H9 (cell line): ENCODE data around the gene FARP1. TPM values are rescaled to one million over a fixed set of nuclear protein-coding genes. Genes with fewer than 3 reads are reported as not detected.
A peak's percentile ranks its signal among the peaks of the same experiment; 100 is the strongest.

Experiments
- DNase-seq: peaks from one replicate; pipeline ENCODE4 v3.0.0-alpha.2; 2017
- H2AFZ ChIP-seq: one replicate; pipeline ENCODE4 v1.6.1; 2013; ENCODE audit warnings: mild to moderate bottlenecking, low read length, control low read depth, moderate library complexity
- H2AK5ac ChIP-seq: 2 replicates; pipeline ENCODE4 v1.6.1; 2013; ENCODE audit warnings: low read length, control low read depth, mixed read lengths; ENCODE audit not compliant: insufficient read length
- H2BK120ac ChIP-seq: one replicate; pipeline ENCODE4 v1.6.1; 2013; ENCODE audit warnings: low read depth, mild to moderate bottlenecking, low read length, control low read depth, inconsistent platforms; ENCODE audit not compliant: poor library complexity, severe bottlenecking
- H2BK12ac ChIP-seq: 2 replicates; pipeline ENCODE4 v1.6.1; 2013; ENCODE audit warnings: low read length, control low read depth, mixed read lengths, low read depth; ENCODE audit not compliant: insufficient read length
- H2BK15ac ChIP-seq: 2 replicates; pipeline ENCODE4 v1.6.1; 2013; ENCODE audit warnings: low read depth, low read length, control low read depth
- H2BK20ac ChIP-seq: one replicate; pipeline ENCODE4 v1.6.1; 2013; ENCODE audit warnings: low read depth, mild to moderate bottlenecking, low read length, control low read depth, inconsistent platforms; ENCODE audit not compliant: poor library complexity, severe bottlenecking
- H2BK5ac ChIP-seq: 2 replicates; pipeline ENCODE4 v1.6.1; 2013; ENCODE audit warnings: low read length, control low read depth, mixed read lengths; ENCODE audit not compliant: insufficient read length
- H3K14ac ChIP-seq: 2 replicates; pipeline ENCODE4 v1.6.1; 2013; ENCODE audit warnings: low read length, control low read depth; ENCODE audit not compliant: insufficient read depth
- H3K18ac ChIP-seq: 2 replicates; pipeline ENCODE4 v1.6.1; 2013; ENCODE audit warnings: low read depth, mild to moderate bottlenecking, mixed read lengths, low read length, control low read depth; ENCODE audit not compliant: insufficient read length
- H3K23ac ChIP-seq: 2 replicates; pipeline ENCODE4 v1.6.1; 2013; ENCODE audit warnings: low read length, control low read depth, mixed read lengths, low read depth; ENCODE audit not compliant: insufficient read length
- H3K23me2 ChIP-seq: 2 replicates; pipeline ENCODE4 v1.6.1; 2013; ENCODE audit warnings: low read depth, mild to moderate bottlenecking, mixed read lengths, low read length, control low read depth; ENCODE audit not compliant: insufficient read length, poor library complexity, severe bottlenecking
- H3K27ac ChIP-seq: 2 replicates; pipeline ENCODE4 v1.5.1; 2013; ENCODE audit warnings: low read length, control low read depth, mixed read lengths, low read depth; ENCODE audit not compliant: insufficient read length
- H3K27me3 ChIP-seq: 2 replicates; pipeline ENCODE4 v1.6.1; 2013; ENCODE audit warnings: low read length, control low read depth, inconsistent platforms; ENCODE audit not compliant: insufficient read depth
- H3K4ac ChIP-seq: 2 replicates; pipeline ENCODE4 v1.6.1; 2013; ENCODE audit warnings: low read depth, mild to moderate bottlenecking, control low read depth, inconsistent platforms, low read length, moderate library complexity
- H3K4me1 ChIP-seq: 2 replicates; pipeline ENCODE4 v1.6.1; 2013; ENCODE audit warnings: low read length, control low read depth, inconsistent platforms; ENCODE audit not compliant: insufficient read depth
- H3K4me2 ChIP-seq: 2 replicates; pipeline ENCODE4 v1.6.1; 2013; ENCODE audit warnings: low read length, control low read depth, mixed read lengths; ENCODE audit not compliant: insufficient read length, insufficient read depth
- H3K56ac ChIP-seq: 2 replicates; pipeline ENCODE4 v1.6.1; 2013; ENCODE audit warnings: low read depth, mild to moderate bottlenecking, mixed read lengths, low read length, control low read depth; ENCODE audit not compliant: insufficient read length
- H3K79me1 ChIP-seq: 2 replicates; pipeline ENCODE4 v1.6.1; 2013; ENCODE audit warnings: low read depth, mild to moderate bottlenecking, moderate library complexity, low read length, control low read depth, inconsistent platforms; ENCODE audit not compliant: insufficient read depth, poor library complexity, severe bottlenecking
- H3K79me2 ChIP-seq: 2 replicates; pipeline ENCODE4 v1.6.1; 2013; ENCODE audit warnings: low read length, control low read depth, inconsistent platforms; ENCODE audit not compliant: insufficient read depth
- H3K9ac ChIP-seq: 2 replicates; pipeline ENCODE4 v1.6.1; 2013; ENCODE audit warnings: low read length, control low read depth, mixed read lengths; ENCODE audit not compliant: insufficient read length; ENCODE audit errors: extremely low read depth
- H3K9me3 ChIP-seq: one replicate; pipeline ENCODE4 v1.6.1; 2013; ENCODE audit warnings: low read depth, low read length, inconsistent platforms; ENCODE audit not compliant: control insufficient read depth
- H3T11ph ChIP-seq: one replicate; pipeline ENCODE4 v1.6.1; 2013; ENCODE audit warnings: mild to moderate bottlenecking, low read length, control low read depth, inconsistent platforms
- H4K20me1 ChIP-seq: one replicate; pipeline ENCODE4 v1.6.1; 2013; ENCODE audit not compliant: control insufficient read depth, insufficient read length, insufficient read depth
- H4K5ac ChIP-seq: 2 replicates; pipeline ENCODE4 v1.6.1; 2013; ENCODE audit warnings: low read depth, mild to moderate bottlenecking, mixed read lengths, low read length, control low read depth; ENCODE audit not compliant: insufficient read length
- H4K8ac ChIP-seq: replicated peaks from 2 replicates; pipeline ENCODE4 v1.6.1; 2013; ENCODE audit warnings: low read length, control low read depth, mixed read lengths, low read depth; ENCODE audit not compliant: insufficient read length
- H4K91ac ChIP-seq: 2 replicates; pipeline ENCODE4 v1.6.1; 2013; ENCODE audit warnings: low read depth, mild to moderate bottlenecking, moderate library complexity, mixed read lengths, low read length, control low read depth; ENCODE audit not compliant: insufficient read length
- H3K27ac Mint-ChIP-seq, 3 experiments: 2 replicates in 2 of 3; 3 replicates in 1 of 3; pipeline ENCODE4 v1.8.0; 2020 to 2021; ENCODE audit warnings: mixed read lengths in 3 of 3, mild to moderate bottlenecking in 1 of 3, moderate library complexity in 1 of 3
- H3K27me3 Mint-ChIP-seq: 2 replicates; pipeline ENCODE4 v1.8.0; 2021; ENCODE audit warnings: low read depth, mild to moderate bottlenecking, moderate library complexity, mixed read lengths
- H3K36me3 Mint-ChIP-seq, 3 experiments: 2 replicates in 2 of 3; 3 replicates in 1 of 3; pipeline ENCODE4 v1.8.0; 2020 to 2021; ENCODE audit warnings: low read depth in 3 of 3, mixed read lengths in 3 of 3; ENCODE audit not compliant: insufficient read depth in 1 of 3
- H3K4me1 Mint-ChIP-seq, 2 experiments: 2 replicates each; pipeline ENCODE4 v1.8.0; 2020; ENCODE audit warnings: mixed read lengths in 2 of 2
- H3K4me3 Mint-ChIP-seq, 2 experiments: 2 replicates in 1 of 2; 3 replicates in 1 of 2; pipeline ENCODE4 v1.8.0; 2020 to 2021; ENCODE audit warnings: mild to moderate bottlenecking in 2 of 2, mixed read lengths in 2 of 2, moderate library complexity in 1 of 2
- H3K9me3 Mint-ChIP-seq, 2 experiments: 2 replicates in 1 of 2; 3 replicates in 1 of 2; pipeline ENCODE4 v1.8.0; 2020; ENCODE audit warnings: mild to moderate bottlenecking in 2 of 2, mixed read lengths in 2 of 2, moderate library complexity in 1 of 2
- CTCF ChIP-seq: fragments of 200-600 bp; sonication (generic); conservative IDR thresholded peaks from 3 replicates; pipeline ENCODE4 v1.8.0; 2021; ENCODE audit warnings: antibody characterized with exemption, mild to moderate bottlenecking
- WGBS: extraction: QIAGEN DNeasy Blood & Tissue Kit; methylation state at CpG from one replicate; pipeline ENCODE4 v1.1.7; 2013; ENCODE audit warnings: missing lambda C conversion rate, low lambda C conversion rate, mixed read lengths; ENCODE audit not compliant: insufficient read length; ENCODE audit errors: extremely low coverage; 5-methylcytosine and 5-hydroxymethylcytosine counted together
- total RNA-seq: library from RNA; stranded (reverse); gene quantifications from 2 replicates; pipeline ENCODE4 v1.2.1, GENCODE V29; 2021

FARP1 gene
- total RNA-seq, 1 experiment from 2014 or later: 95.9 TPM

GRCh38 chr13:98459171-98459681 is 316.3 kb downstream of the FARP1 start:
- Histone ChIP-seq H3K4me1 (no peaks in the 10 kb centered on the region), H3T11ph (no peak overlapping the region), H3K56ac (no peak overlapping the region), H3K23me2 (no peaks in the 10 kb centered on the region), H4K5ac (no peak overlapping the region), H4K8ac (no peak overlapping the region), H2AK5ac (no peak overlapping the region), H3K18ac (no peak overlapping the region), H2BK5ac (no peak overlapping the region), H3K79me2 (no peaks in the 10 kb centered on the region), H3K23ac (no peak overlapping the region), H3K9ac (no peak overlapping the region), H2BK15ac (no peak overlapping the region), H2AFZ (no peak overlapping the region), H2BK120ac (no peak overlapping the region), H3K14ac (no peak overlapping the region), H3K4me2 (no peak overlapping the region), H4K91ac (no peak overlapping the region), H3K4ac (no peak overlapping the region), H3K27me3 (no peaks in the 10 kb centered on the region), H2BK12ac (no peak overlapping the region), H3K9me3 (no peaks in the 10 kb centered on the region), H3K27ac (no peak overlapping the region), H4K20me1 (no peaks in the 10 kb centered on the region), H2BK20ac (no peak overlapping the region), H3K79me1 (no peaks in the 10 kb centered on the region)
- Mint-ChIP-seq H3K4me3 (no peak overlapping the region), H3K27ac (peak overlapping the region in 2 of 3 experiments; percentile 66 to 90; a peak in 2 of 7 replicates), H3K4me1 (peaks cover 14 to 18% of the 10 kb centered on the region in 2 experiments), H3K36me3 (peaks cover 46 to 87% (median 83%) of the 10 kb centered on the region in 3 experiments), H3K9me3 (no peaks in the 10 kb centered on the region), H3K27me3 (no peaks in the 10 kb centered on the region)
- no peak for TF ChIP-seq CTCF
- no CpG with 5 or more reads among the region's 18 CpGs for WGBS
- no peak for DNase-seq
